Heart left ventricle (tissue), 16 donors: Measurements from ENCODE around the gene CAMTA1. TPM values are rescaled to one million over a fixed set of nuclear protein-coding genes. Genes with fewer than 3 reads are reported as not detected.

ENCODE experiments used
- ATAC-seq, 4 donors: fragments of 200-7000 bp; cut with Tn5 transposase; one replicate each; pipeline ENCODE4 v1.9.1; 2020 to 2022; ENCODE audit warnings: moderate library complexity in 4 of 4, mild to moderate bottlenecking in 3 of 4, moderate number of reproducible peaks in 1 of 4
- DNase-seq, 5 donors: peaks; one replicate each; pipeline ENCODE4 v3.0.0-alpha.2; 2020
- H3K27ac ChIP-seq, 12 donors: fragments of 200-600 bp; sonication (generic) in 4 of 12; one replicate each; pipeline versions ENCODE4 v1.5.0 to v1.8.0; 2016 to 2022; ENCODE audit warnings: mild to moderate bottlenecking in 2 of 12
- H3K27me3 ChIP-seq, 9 donors: fragments of 200-600 bp; sonication (generic) in 2 of 9; one replicate each; pipeline versions ENCODE4 v1.5.1 to v1.8.0; 2016 to 2022; ENCODE audit warnings: mild to moderate bottlenecking in 3 of 9
- H3K36me3 ChIP-seq, 9 donors: fragments of 200-600 bp; sonication (generic) in 2 of 9; one replicate each; pipeline versions ENCODE4 v1.5.0 to v1.8.0; 2018 to 2022; ENCODE audit warnings: mild to moderate bottlenecking in 2 of 9
- H3K4me1 ChIP-seq, 12 donors: fragments of 200-600 bp; sonication (generic) in 4 of 12; one replicate each; pipeline versions ENCODE4 v1.5.0 to v1.8.0; 2016 to 2022; ENCODE audit warnings: mild to moderate bottlenecking in 3 of 12
- H3K4me3 ChIP-seq, 12 donors: fragments of 200-600 bp; sonication (generic) in 4 of 12; one replicate each; pipeline versions ENCODE4 v1.5.0 to v1.8.0; 2017 to 2022; ENCODE audit warnings: mild to moderate bottlenecking in 9 of 12, moderate library complexity in 4 of 12
- H3K9me3 ChIP-seq, 12 donors: fragments of 200-600 bp; sonication (generic) in 4 of 12; one replicate each; pipeline versions ENCODE4 v1.5.0 to v1.8.0; 2016 to 2022; ENCODE audit warnings: mild to moderate bottlenecking in 1 of 12
- POLR2A ChIP-seq, 2 donors: fragments of 450-650 bp; IDR thresholded peaks; one replicate each; pipeline ENCODE4 v1.6.1; 2017; ENCODE audit warnings: antibody characterized with exemption in 2 of 2, mild to moderate bottlenecking in 2 of 2, moderate library complexity in 2 of 2
- WGBS, 4 donors: extraction: QIAGEN DNeasy Blood & Tissue Kit in 2 of 4; methylation state at CpG; one replicate each; pipeline versions ENCODE4 v1.1.5 to v1.1.7; 2013 to 2018; 5-methylcytosine and 5-hydroxymethylcytosine counted together
- intact Hi-C, 10 donors: fragments of 100-400 bp; cut with DNase I; formaldehyde crosslinking; loops; one replicate each; pipeline versions ENCODE4 v1.11.1 to v1.14.2; 2022
- polyA plus RNA-seq, 2 donors: library from polyadenylated mRNA; stranded (reverse); fragments of 200-250 nt; gene quantifications; one replicate each; pipeline ENCODE4 v1.2.3, GENCODE V29; 2013
- total RNA-seq, 9 donors: library from RNA; depleted of rRNA in 2 of 9; stranded (reverse); fragments of >200 nt in 2 of 9; fragmentation: NEBNext Ultra II Directional in 3 of 9; extraction: Animal tissue kit (Norgen Biotek cat#: 25700) in 3 of 9; gene quantifications; one replicate each; pipeline versions ENCODE4 v1.1.0 to v1.2.4, GENCODE V29; 2016 to 2023
- TF ChIP-seq, protein P1 (sequence below), 12 donors: fragments of 200-600 bp; sonication (generic) in 4 of 12; IDR thresholded peaks; one replicate each; pipeline versions ENCODE4 v1.5.0 to v1.8.0; 2018 to 2022; ENCODE audit warnings: antibody characterized with exemption in 12 of 12, mild to moderate bottlenecking in 5 of 12
- donor health status: ischemic (EF 13 %, LVEDD 7.1; RV severe dilation, severe dysfunction).
- donor health status: healthy with polysubstance abuse.
- donor health status: DM: no; HTN: yes; CAD: no.
- donor health status: DM: no; HTN: no; CAD: no.
- donor health status: ischemic (EF 25% LVEDD 6.9; RV normal size, moderate dysfunction).
- donor health status: ischemic (EF 25% LVEDD 5.7; RV mildly dilated, moderate dysfunction).
- donor health status: healthy.
- donor health status: DM: yes; HTN: yes; CAD: no.
- donor health status: ischemic (EF 35%, LVEDD 5.7; RV mildly dilated, moderate dysfunction).
- donor health status: nonischemic (EF 11% LVEDD 7.7; RV severe dilation, severe dysfunction).
- donor health status: DM: yes; HTN: yes; CAD: no.
- donor health status: PGD.
- donor health status: ischemic (EF 29% LVEDD 5.4; RV normal size, mild dysfunction).
- donor health status: nonischemic (EF 23%, LVEDD 6.1; RV moderate dilation, normal function).

The CAMTA1 gene
- total and polyA plus RNA-seq, 11 donors: 114 to 303 (median 137) TPM

DNA sequence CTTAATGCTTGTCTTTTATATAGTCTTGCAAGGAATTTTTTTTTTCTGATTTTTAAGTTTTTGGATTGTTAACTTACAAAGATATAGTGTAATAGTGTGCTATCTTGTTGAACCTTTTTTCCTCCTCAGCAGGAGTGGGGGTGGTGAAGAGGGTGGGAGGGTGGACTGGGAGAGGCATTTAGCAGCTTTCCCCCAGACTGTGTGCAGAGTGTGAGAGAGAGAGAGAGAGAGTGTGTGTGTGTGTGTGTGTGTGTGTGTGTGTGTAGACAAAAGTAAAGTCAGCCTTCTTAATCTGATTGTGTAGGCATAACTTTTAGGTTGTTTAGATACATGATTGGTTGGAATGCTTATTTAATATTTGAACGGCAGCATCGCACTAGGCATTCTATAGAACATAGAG, 4.9 kb downstream of the CAMTA1 start:
- peaks cover 0 to 11% (median 0%) of the 10 kb centered on the region in 9 donors for H3K36me3 ChIP-seq
- 85 to 95% (median 88%) methylated on average over 2 of the region's 2 CpGs for WGBS, 4 donors
- ATAC-seq: no peak
- TF ChIP-seq, protein P1, sequence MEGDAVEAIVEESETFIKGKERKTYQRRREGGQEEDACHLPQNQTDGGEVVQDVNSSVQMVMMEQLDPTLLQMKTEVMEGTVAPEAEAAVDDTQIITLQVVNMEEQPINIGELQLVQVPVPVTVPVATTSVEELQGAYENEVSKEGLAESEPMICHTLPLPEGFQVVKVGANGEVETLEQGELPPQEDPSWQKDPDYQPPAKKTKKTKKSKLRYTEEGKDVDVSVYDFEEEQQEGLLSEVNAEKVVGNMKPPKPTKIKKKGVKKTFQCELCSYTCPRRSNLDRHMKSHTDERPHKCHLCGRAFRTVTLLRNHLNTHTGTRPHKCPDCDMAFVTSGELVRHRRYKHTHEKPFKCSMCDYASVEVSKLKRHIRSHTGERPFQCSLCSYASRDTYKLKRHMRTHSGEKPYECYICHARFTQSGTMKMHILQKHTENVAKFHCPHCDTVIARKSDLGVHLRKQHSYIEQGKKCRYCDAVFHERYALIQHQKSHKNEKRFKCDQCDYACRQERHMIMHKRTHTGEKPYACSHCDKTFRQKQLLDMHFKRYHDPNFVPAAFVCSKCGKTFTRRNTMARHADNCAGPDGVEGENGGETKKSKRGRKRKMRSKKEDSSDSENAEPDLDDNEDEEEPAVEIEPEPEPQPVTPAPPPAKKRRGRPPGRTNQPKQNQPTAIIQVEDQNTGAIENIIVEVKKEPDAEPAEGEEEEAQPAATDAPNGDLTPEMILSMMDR (IDR thresholded peaks at IDR 0.05): no peak
- TF ChIP-seq POLR2A (IDR thresholded peaks at IDR 0.05): no peak
- no peak overlapping the region for H3K4me3 ChIP-seq
- H3K27me3 ChIP-seq: no peaks in the 10 kb centered on the region
- no peak for DNase-seq
- no peaks in the 10 kb centered on the region for H3K9me3 ChIP-seq
- no peak overlapping the region for H3K27ac ChIP-seq
- intact Hi-C loops: loop anchor here (5.0 to 10.0 kb wide), 9 partner anchors 95 to 855 kb away; no protein-coding TSS in a partner anchor
- peaks cover 3 to 76% (median 46%) of the 10 kb centered on the region in 12 donors for H3K4me1 ChIP-seq

DNA sequence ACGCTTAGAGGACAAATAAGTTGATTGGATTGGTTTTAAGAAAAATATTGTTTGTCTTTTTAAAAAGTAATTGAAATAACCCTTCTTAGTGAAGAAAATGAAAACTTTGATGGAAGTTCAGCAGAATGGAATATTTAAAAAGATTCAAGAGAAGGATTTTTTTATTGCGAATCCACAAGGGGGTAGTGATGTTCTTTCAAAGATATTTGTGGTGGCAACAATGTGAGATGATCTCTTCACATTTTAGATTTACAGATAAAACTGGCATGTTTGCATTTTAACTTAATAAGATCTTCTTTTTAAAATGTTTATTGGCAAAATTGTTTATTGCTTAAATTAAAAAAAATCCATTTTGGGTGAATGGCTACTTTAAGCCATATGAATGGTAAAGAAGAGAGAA, 8.9 kb downstream of the CAMTA1 start:
- ATAC-seq (no peak), DNase-seq (no peak)
- intact Hi-C loops: loop anchor here (2.0 to 10.0 kb wide), 11 partner anchors 91 to 851 kb away; no protein-coding TSS in a partner anchor
- H3K27ac ChIP-seq: no peak overlapping the region
- H3K4me3 ChIP-seq: no peak overlapping the region
- 58 to 61% (median 60%) methylated on average over 2 of the region's 2 CpGs for WGBS, 4 donors
- H3K27me3 ChIP-seq: no peaks in the 10 kb centered on the region
- H3K36me3 ChIP-seq: peaks cover 0 to 11% (median 0%) of the 10 kb centered on the region in 9 donors
- H3K4me1 ChIP-seq: peaks cover 4 to 67% (median 37%) of the 10 kb centered on the region in 12 donors
- no peaks in the 10 kb centered on the region for H3K9me3 ChIP-seq
- TF ChIP-seq, protein P1 (IDR thresholded peaks at IDR 0.05): peak in 11 of 12 donors; percentile 14 to 61 (median 52)
- TF ChIP-seq POLR2A (IDR thresholded peaks at IDR 0.05): no peak

DNA sequence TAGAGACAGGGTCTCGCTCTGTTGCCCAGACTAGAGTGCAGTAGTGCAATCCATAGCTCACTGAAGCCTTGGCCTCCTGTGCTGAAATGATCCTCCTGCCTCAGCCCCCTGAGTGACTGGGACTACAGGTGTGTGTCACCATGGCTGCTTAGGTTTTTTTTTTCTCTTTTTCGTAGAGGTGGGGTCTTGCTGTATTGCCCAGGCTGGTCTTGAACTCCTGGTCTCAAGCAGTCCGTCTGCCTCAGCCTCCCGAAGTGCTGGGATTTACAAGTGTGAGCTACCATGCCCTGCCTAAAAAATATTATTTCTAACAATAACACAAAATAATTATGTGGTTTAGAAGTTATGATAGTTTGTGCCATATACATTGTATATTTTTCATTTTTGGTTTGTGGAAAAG, 9.9 kb downstream of the CAMTA1 start:
- Histone ChIP-seq H3K9me3 (no peaks in the 10 kb centered on the region), H3K27me3 (no peaks in the 10 kb centered on the region), H3K4me1 (peaks cover 2 to 71% (median 38%) of the 10 kb centered on the region in 12 donors), H3K36me3 (peaks cover 0 to 11% (median 0%) of the 10 kb centered on the region in 9 donors), H3K4me3 (no peak overlapping the region), H3K27ac (peak overlapping the region in 3 of 12 donors; percentile 2 to 22 (median 21))
- TF ChIP-seq, protein P1 (IDR thresholded peaks at IDR 0.05): no peak
- no peak for TF ChIP-seq POLR2A (IDR thresholded peaks at IDR 0.05)
- ATAC-seq (no peak), DNase-seq (no peak)
- intact Hi-C loops: loop anchor here in 5 of 10 donors (2.0 to 10.0 kb wide), 8 partner anchors 90 to 850 kb away; no protein-coding TSS in a partner anchor
- 92 to 93% (median 93%) methylated on average over 4 of the region's 4 CpGs for WGBS, 4 donors

DNA sequence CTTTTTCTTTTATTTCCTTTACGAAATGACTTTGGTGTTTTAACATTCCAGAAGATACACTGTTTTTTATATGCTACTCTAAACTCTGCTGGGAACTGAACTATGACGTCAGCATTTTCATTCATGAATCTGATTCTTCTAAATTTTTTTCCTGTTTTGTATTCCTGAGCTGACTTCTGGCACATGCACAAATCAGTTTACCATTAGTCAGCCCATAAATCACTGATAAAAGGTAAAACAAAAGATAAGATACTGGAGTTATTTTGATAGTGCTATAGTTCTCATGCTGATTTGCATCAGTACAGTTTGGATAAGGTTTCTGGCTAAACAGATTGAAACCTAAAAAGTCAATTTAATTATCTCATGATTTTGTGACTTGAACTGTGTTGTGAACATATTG, 10.4 kb downstream of the CAMTA1 start:
- Histone ChIP-seq H3K36me3 (peaks cover 0 to 11% (median 0%) of the 10 kb centered on the region in 9 donors), H3K4me3 (no peak overlapping the region), H3K4me1 (peaks cover 2 to 69% (median 40%) of the 10 kb centered on the region in 12 donors), H3K9me3 (no peaks in the 10 kb centered on the region), H3K27ac (peak overlapping the region in 3 of 12 donors; percentile 2 to 21 (median 6)), H3K27me3 (no peaks in the 10 kb centered on the region)
- WGBS, 4 donors: 23 to 47% (median 27%) methylated on average over 2 of the region's 2 CpGs
- TF ChIP-seq, protein P1 (IDR thresholded peaks at IDR 0.05): no peak
- no peak for TF ChIP-seq POLR2A (IDR thresholded peaks at IDR 0.05)
- DNase-seq (no peak), ATAC-seq (peak in 2 of 4 donors; percentile 16 to 19)
- intact Hi-C loops: loop anchor here in 5 of 10 donors (2.0 to 10.0 kb wide), 8 partner anchors 89 to 849 kb away; no protein-coding TSS in a partner anchor
